AG04449 (cell line): Measurements from ENCODE around the gene TERT.

Experiments used
- CTCF ChIA-PET: fragments of 350-600 bp; formaldehyde crosslinking; extraction: SDS; loops from one replicate; lab custom pipeline; 2021; ENCODE audit warnings: antibody characterized with exemption; lab: Yijun Ruan, JAX
- POLR2A ChIA-PET: fragments of 400-600, 350-600 bp; formaldehyde crosslinking; extraction: SDS; loops from one replicate; lab custom pipeline; 2020; ENCODE audit warnings: antibody characterized with exemption, inconsistent platforms; lab: Yijun Ruan, JAX
- DNase-seq: peaks from one replicate; pipeline ENCODE4 v3.0.0-alpha.2; 2010; ENCODE audit warnings: low read depth, low spot score
- H3K4me3 ChIP-seq: 2 replicates; pipeline ENCODE4 v1.5.1; 2011; ENCODE audit warnings: low read depth, mild to moderate bottlenecking, control low read depth, low read length
- TF ChIP-seq, protein P1 (sequence below): IDR thresholded peaks from one replicate; pipeline ENCODE4 v1.5.1; 2011; ENCODE audit warnings: mild to moderate bottlenecking, moderate library complexity, low read length, control low read depth, inconsistent platforms; ENCODE audit not compliant: insufficient read depth; ENCODE audit errors: missing control alignments

Gene TERT

DNA sequence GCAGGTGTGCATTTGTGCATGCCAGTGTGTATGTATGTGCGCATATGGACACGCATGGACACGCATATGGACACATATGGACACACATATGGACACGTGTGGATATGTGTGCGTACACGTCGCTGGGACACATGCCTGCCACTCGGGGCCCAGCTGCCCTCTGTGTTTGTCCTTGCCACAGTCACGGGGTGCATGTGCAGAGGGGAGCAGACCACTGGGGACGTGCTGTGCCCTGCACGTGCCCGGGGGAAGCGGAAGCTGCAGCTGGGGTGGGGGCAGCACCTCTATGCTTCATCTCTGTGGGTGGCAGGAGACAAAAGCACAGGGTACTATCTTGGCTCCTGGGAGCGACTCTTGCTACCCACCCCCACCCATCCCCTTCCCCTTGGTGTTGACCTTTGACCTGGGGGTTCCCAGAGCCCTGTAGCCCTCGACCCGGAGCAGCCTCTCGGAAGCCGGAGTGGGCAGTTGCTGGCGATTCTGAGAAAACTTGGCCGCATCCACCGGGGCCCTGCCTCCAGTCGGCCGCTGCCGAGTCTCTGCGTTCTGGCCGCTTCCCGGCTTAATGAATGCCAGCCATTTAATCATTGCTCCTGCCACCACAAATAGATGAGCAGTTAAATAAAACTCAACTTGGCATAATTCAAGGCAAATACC, 72.1 kb downstream of the TERT start:
- POLR2A ChIA-PET = no interaction called here
- CTCF ChIA-PET = no interaction called here

DNA sequence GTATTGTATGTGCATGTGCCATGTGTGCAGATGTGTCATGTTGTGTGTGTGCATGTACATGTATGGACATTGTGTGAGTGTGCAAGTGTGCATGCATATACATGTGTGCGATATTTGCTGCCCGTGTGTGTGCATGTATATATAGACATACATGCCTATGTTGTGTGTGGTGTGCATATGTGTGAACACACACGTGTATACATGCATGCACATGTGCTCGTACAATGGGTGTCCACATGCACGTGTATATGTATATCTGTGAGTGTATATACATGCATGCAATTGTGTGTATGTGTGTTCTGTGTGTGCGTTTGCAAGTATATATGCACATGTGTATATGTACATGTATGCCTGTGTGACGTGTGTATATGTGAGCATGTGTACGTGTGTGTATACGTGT, 72.7 kb downstream of the TERT start:
- CTCF ChIA-PET = no interaction called here

More for the DNA sequence above, 72.1 kb downstream of the TERT start:
- DNase-seq = no peak
- TF ChIP-seq, protein P1, sequence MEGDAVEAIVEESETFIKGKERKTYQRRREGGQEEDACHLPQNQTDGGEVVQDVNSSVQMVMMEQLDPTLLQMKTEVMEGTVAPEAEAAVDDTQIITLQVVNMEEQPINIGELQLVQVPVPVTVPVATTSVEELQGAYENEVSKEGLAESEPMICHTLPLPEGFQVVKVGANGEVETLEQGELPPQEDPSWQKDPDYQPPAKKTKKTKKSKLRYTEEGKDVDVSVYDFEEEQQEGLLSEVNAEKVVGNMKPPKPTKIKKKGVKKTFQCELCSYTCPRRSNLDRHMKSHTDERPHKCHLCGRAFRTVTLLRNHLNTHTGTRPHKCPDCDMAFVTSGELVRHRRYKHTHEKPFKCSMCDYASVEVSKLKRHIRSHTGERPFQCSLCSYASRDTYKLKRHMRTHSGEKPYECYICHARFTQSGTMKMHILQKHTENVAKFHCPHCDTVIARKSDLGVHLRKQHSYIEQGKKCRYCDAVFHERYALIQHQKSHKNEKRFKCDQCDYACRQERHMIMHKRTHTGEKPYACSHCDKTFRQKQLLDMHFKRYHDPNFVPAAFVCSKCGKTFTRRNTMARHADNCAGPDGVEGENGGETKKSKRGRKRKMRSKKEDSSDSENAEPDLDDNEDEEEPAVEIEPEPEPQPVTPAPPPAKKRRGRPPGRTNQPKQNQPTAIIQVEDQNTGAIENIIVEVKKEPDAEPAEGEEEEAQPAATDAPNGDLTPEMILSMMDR = no peak
- no peak overlapping the region for H3K4me3 ChIP-seq

DNA sequence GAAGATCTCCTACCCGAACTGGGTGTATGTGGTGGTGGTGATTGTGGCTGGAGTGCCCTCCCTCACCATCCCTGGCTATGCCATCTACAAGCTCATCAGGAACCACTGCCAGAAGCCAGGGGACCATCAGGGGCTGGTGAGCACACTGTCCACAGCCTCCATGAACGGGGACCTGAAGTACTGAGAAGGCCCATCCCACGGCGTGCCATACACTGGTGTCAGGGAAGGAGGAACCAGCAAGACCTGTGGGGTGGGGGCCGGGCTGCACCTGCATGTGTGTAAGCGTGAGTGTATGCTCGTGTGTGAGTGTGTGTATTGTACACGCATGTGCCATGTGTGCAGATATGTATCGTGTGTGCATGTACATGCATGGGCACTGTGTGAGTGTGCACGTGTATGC, 73.1 kb downstream of the TERT start:
- no peak for DNase-seq
- no peak overlapping the region for H3K4me3 ChIP-seq
- TF ChIP-seq, protein P1 = no peak
- ChIA-PET CTCF (no interaction called here), POLR2A (no interaction called here)

More for the DNA sequence above, 72.7 kb downstream of the TERT start:
- POLR2A ChIA-PET = no interaction called here
- no peak for DNase-seq
- TF ChIP-seq, protein P1 = no peak
- no peak overlapping the region for H3K4me3 ChIP-seq

DNA sequence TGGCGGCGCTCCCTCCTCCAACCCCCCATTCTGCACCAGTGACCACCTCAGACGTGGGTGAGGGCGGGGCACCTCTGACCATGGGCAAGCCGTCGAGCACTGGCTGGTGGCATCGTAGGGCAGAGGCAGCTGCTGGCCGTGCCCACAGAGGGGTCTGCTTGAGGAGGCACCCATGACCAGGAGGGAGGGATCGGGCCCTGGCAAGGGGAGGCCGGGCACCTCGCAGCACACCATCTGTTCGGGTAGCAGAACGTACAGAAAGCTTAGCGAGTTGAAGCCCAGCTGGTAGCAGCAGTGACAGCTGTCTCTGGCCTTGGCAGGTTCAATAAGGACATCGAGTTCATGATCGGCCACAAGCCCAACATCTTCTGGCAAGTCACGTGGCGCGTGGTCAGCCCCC, 74.0 kb downstream of the TERT start:
- CTCF ChIA-PET = no interaction called here
- POLR2A ChIA-PET = no interaction called here
- TF ChIP-seq, protein P1 = no peak

DNA sequence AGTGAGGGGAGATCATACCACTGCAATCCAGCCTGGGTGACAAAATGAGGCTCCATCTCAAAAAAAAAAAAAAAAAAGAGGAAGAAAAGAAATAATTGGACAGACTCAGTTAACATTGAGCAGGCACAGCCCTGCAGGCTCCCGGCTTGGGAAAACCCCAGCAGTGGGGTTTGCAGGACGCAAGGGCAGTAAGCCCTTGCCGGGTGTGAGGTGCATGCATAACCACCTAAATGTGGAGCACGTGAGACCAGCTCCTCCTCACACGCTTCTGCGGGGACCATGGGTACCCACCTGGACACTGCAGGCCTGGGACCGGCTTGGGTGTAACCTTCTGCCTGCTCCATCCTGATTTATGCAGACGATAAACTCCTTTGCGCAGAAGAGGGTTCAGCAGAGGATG, 74.5 kb downstream of the TERT start:
- DNase-seq = no peak
- ChIA-PET POLR2A (no interaction called here), CTCF (no interaction called here)
- TF ChIP-seq, protein P1 = no peak
- no peak overlapping the region for H3K4me3 ChIP-seq

More for the DNA sequence above, 74.0 kb downstream of the TERT start:
- H3K4me3 ChIP-seq = no peak overlapping the region
- no peak for DNase-seq

DNA sequence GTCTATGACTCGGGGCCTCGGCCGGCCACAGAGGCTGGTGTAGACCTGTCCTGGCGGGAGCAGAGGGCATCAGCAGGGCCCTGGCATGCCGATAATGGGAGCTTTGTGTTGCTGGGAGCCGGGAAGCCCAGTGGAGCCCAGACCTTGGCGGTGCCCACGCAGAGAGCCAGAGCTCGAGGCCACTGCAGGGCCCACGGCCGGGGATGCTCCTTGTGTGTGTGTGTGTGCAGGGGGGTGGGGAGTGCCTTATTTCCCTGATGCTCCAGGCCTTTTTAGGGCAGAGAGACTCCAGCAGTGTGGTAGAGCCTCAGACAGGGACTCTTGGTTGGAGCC, 75.1 kb downstream of the TERT start:
- TF ChIP-seq, protein P1 = no peak
- CTCF ChIA-PET = no interaction called here

More for the DNA sequence above, 75.1 kb downstream of the TERT start:
- POLR2A ChIA-PET = no interaction called here
- no peak overlapping the region for H3K4me3 ChIP-seq
- no peak for DNase-seq
